KOPT-K1 (cell line): ENCODE results near the gene GK2.

Source experiments
- H3K27ac ChIP-seq: fragments of 200-600 bp; sonication (generic); 2 replicates; pipeline ENCODE4 v1.5.1; 2016; ENCODE audit warnings: antibody characterized with exemption, mild to moderate bottlenecking, low read depth, low read length; ENCODE audit not compliant: poor library complexity, severe bottlenecking
- H3K36me3 ChIP-seq: fragments of 200-600 bp; sonication (generic); 2 replicates; pipeline ENCODE4 v1.5.1; 2017; ENCODE audit warnings: antibody characterized with exemption, mild to moderate bottlenecking, low read length, moderate library complexity; ENCODE audit not compliant: insufficient read depth
- H3K9me3 ChIP-seq: fragments of 200-600 bp; sonication (generic); 2 replicates; pipeline ENCODE4 v1.5.1; 2017; ENCODE audit warnings: antibody characterized with exemption, low read length, mild to moderate bottlenecking; ENCODE audit not compliant: insufficient read depth, poor library complexity, severe bottlenecking

The GK2 gene

GRCh38 chr4:79408063-79408462, at the start of gene GK2:
TSS of gene GK2 (minus strand) at chr4:79408228. CDS start at chr4:79408200, 28 bp downstream.
- Histone ChIP-seq H3K9me3 (no peaks in the 10 kb centered on the region), H3K27ac (no peak within 1 kb of the TSS), H3K36me3 (no peaks in the 10 kb centered on the region)

DNA sequence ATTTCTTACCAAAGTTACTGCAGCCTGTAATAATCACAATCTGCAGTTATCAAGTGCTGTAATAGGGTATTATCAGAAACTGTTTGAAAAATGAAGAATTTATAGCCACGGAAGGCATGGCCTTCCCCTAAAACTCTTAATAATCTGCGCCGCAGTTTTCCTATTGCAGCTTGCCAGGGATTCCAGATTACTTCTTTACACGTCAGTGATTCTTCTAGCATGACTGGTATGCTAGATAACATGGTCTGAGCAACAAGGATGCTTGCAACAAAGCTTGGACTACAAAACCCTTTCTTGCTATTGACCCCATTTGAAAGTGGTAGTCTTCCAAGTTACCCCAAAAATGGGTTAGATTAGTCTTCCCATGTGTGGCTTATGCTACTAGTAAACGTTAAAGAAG, 47.2 kb upstream of the GK2 start:
- Histone ChIP-seq H3K9me3 (no peaks in the 10 kb centered on the region), H3K36me3 (no peaks in the 10 kb centered on the region), H3K27ac (no peak overlapping the region)

DNA sequence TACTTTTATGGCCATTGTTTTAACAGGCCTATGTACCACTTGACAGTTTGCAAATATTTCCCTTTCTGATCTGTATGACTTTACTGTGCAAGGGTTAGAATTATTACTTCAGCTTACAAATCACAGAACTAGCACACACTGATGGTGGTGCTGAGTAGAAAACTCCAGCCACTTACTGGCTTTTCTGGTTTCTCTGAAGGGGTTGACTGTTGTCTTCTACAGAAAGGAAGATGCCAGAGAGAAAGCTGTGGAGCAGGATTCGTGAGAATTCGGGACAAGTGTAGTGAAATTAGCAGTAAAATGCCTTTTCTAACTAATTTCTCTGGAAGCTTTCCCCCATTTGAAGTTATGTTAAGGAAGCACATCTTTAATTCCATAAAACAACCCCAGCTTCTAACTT, 46.6 kb upstream of the GK2 start:
- H3K36me3 ChIP-seq = no peaks in the 10 kb centered on the region
- H3K9me3 ChIP-seq = no peaks in the 10 kb centered on the region

DNA sequence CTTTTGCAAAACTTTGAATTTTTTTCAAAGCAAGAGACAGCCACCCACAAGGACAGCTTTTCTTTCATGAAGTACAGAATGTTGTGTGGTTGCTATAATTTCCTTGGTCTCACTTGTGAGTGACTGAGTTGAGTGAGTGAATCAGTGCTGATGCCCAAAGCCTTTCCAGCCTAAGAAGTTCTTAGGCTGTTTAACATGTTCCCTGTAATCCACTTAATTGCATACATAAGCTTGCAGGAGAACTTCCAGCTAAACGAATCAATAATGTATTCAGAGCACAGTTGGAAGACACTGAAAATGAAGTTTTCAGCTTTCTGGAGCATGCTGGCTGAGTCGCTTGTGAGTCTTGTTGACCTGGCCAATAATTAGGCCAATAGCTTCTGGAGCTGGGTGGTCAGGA, 42.0 kb upstream of the GK2 start:
- Histone ChIP-seq H3K36me3 (no peaks in the 10 kb centered on the region), H3K9me3 (no peaks in the 10 kb centered on the region), H3K27ac (no peak overlapping the region)

More for the DNA sequence above, 46.6 kb upstream of the GK2 start:
- no peak overlapping the region for H3K27ac ChIP-seq

- Histone ChIP-seq H3K27ac (no peak overlapping the region), H3K36me3 (no peaks in the 10 kb centered on the region), H3K9me3 (no peaks in the 10 kb centered on the region)
These were observed 38.1 kb upstream of the GK2 start for GRCh38 chr4:79446145-79446544.

GRCh38 chr4:79445371-79445781, 37.3 kb upstream of the GK2 start:
- Histone ChIP-seq H3K36me3 (no peaks in the 10 kb centered on the region), H3K27ac (no peak overlapping the region), H3K9me3 (no peaks in the 10 kb centered on the region)

GRCh38 chr4:79442422-79442821, 34.4 kb upstream of the GK2 start:
- no peaks in the 10 kb centered on the region for H3K9me3 ChIP-seq
- no peaks in the 10 kb centered on the region for H3K36me3 ChIP-seq

DNA sequence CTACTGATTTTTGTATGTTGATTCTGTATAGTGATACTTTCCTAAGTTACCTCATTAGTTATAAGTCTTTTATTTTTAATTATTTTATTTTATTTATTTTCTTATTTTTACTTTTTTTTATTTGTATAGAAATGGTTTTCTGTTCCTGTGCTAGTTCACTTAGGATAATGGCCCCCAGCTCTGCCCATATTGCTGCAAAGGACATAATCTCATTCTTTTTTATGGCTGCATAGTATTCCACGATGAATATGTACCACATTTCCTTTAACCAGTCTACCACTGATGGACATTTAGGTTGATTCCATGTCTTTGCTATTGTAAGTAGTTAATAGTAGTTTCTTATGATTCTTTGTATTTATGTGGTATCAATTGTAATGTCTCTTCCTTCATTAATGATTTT, 31.5 kb upstream of the GK2 start:
- Histone ChIP-seq H3K27ac (no peak overlapping the region), H3K9me3 (no peaks in the 10 kb centered on the region), H3K36me3 (no peaks in the 10 kb centered on the region)

More at GRCh38 chr4:79442422-79442821, 34.4 kb upstream of the GK2 start:
- H3K27ac ChIP-seq = no peak overlapping the region

- Histone ChIP-seq H3K36me3 (no peaks in the 10 kb centered on the region), H3K9me3 (no peaks in the 10 kb centered on the region), H3K27ac (no peak overlapping the region)
These were observed 23.8 kb upstream of the GK2 start for GRCh38 chr4:79431839-79432238.

- no peaks in the 10 kb centered on the region for H3K36me3 ChIP-seq
- H3K9me3 ChIP-seq = no peaks in the 10 kb centered on the region
- H3K27ac ChIP-seq = no peak overlapping the region
These were observed 21.3 kb upstream of the GK2 start for GRCh38 chr4:79429113-79429903.

- H3K36me3 ChIP-seq = no peaks in the 10 kb centered on the region
- H3K27ac ChIP-seq = no peak overlapping the region
- H3K9me3 ChIP-seq = no peaks in the 10 kb centered on the region
These were observed 19.0 kb upstream of the GK2 start for GRCh38 chr4:79426989-79427388.

DNA sequence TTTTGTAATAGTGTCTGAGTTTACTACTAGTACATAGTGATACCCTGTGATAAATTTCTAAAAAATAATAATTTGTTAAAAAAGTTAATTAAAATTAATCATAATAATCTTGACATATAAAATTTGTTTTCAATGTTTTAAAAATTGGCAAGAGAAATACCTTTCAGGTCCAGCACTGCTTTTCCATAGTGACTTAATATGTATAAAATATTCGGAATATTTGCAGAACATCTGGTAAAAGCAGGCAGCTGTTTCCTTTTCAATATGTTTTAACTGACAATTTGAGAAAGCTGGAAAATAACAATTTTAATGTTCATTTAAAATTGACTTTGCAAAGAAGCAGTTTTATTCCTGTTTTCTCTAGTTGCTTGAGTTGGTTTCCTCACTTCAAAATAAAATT, 17.6 kb upstream of the GK2 start:
- Histone ChIP-seq H3K27ac (no peak overlapping the region), H3K36me3 (no peaks in the 10 kb centered on the region), H3K9me3 (peaks cover 4% of the 10 kb centered on the region)

- H3K27ac ChIP-seq = no peak overlapping the region
- H3K9me3 ChIP-seq = peaks cover 8% of the 10 kb centered on the region
- H3K36me3 ChIP-seq = no peaks in the 10 kb centered on the region
These were observed 13.5 kb upstream of the GK2 start for GRCh38 chr4:79421483-79421882.

DNA sequence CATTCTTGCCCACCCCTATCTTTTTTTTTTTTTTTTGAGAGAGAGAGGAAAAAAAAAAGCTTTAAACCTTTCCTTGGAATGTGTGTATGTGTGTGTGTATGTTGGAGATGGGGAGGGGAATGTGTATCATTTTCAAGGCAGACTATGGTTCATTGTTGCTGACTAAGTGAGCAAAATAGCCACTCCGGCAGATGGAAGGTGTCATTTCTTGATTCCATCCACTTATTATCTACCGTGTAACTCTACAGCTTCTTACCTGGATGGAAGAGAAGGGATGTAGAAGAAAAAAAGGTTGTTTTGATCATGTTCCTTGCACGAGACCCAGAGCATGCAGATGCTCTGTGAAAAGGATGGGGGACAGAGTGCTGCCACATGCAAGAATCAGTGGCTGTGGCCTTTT, 5.9 kb upstream of the GK2 start:
- H3K36me3 ChIP-seq = no peaks in the 10 kb centered on the region

GRCh38 chr4:79413032-79413885, 5.2 kb upstream of the GK2 start:
- H3K9me3 ChIP-seq = peaks cover 2% of the 10 kb centered on the region
- no peak overlapping the region for H3K27ac ChIP-seq
- H3K36me3 ChIP-seq = no peaks in the 10 kb centered on the region

More for the DNA sequence above, 5.9 kb upstream of the GK2 start:
- Histone ChIP-seq H3K9me3 (peaks cover 3% of the 10 kb centered on the region), H3K27ac (no peak overlapping the region)
